Heart left ventricle (tissue), 13 donors: ENCODE results near the gene PHF14.

Experiments used
- POLR2A ChIP-seq, 2 donors: fragments of 450-650 bp; IDR thresholded peaks; one replicate each; pipeline ENCODE4 v1.6.1; 2017; ENCODE audit warnings: antibody characterized with exemption in 2 of 2, mild to moderate bottlenecking in 2 of 2, moderate library complexity in 2 of 2
- TF ChIP-seq, protein P1 (sequence below), 12 donors: fragments of 200-600 bp; sonication (generic) in 4 of 12; IDR thresholded peaks; one replicate each; pipeline versions ENCODE4 v1.5.0 to v1.8.0; 2018 to 2022; ENCODE audit warnings: antibody characterized with exemption in 12 of 12, mild to moderate bottlenecking in 5 of 12
- donor health status: ischemic (EF 13 %, LVEDD 7.1; RV severe dilation, severe dysfunction).
- donor health status: DM: no; HTN: yes; CAD: no.
- donor health status: DM: no; HTN: no; CAD: no.
- donor health status: ischemic (EF 25% LVEDD 6.9; RV normal size, moderate dysfunction).
- donor health status: ischemic (EF 25% LVEDD 5.7; RV mildly dilated, moderate dysfunction).
- donor health status: ischemic (EF 35%, LVEDD 5.7; RV mildly dilated, moderate dysfunction).
- donor health status: nonischemic (EF 11% LVEDD 7.7; RV severe dilation, severe dysfunction).
- donor health status: DM: yes; HTN: yes; CAD: no.
- donor health status: PGD.
- donor health status: ischemic (EF 29% LVEDD 5.4; RV normal size, mild dysfunction).
- donor health status: nonischemic (EF 23%, LVEDD 6.1; RV moderate dilation, normal function).

DNA sequence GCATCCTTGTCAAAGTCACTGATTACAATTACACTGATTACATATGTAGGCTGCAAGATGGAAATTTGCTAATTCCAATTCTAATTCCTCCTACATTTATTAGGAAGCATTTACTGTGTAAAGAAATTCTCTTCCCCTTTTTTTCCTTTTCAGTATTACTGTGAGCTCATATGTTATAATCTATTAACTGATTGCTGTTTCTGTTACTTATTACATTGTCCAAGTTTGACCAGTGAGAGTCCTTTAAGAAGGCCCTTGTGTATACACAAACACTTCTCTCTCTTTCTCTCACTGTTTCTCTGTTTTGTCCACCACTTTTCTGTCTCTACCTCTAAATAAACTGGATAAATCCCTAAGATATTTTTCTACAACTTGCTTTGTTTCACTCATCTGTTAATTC lies 31.5 kb downstream of the PHF14 start:
- TF ChIP-seq, protein P1, sequence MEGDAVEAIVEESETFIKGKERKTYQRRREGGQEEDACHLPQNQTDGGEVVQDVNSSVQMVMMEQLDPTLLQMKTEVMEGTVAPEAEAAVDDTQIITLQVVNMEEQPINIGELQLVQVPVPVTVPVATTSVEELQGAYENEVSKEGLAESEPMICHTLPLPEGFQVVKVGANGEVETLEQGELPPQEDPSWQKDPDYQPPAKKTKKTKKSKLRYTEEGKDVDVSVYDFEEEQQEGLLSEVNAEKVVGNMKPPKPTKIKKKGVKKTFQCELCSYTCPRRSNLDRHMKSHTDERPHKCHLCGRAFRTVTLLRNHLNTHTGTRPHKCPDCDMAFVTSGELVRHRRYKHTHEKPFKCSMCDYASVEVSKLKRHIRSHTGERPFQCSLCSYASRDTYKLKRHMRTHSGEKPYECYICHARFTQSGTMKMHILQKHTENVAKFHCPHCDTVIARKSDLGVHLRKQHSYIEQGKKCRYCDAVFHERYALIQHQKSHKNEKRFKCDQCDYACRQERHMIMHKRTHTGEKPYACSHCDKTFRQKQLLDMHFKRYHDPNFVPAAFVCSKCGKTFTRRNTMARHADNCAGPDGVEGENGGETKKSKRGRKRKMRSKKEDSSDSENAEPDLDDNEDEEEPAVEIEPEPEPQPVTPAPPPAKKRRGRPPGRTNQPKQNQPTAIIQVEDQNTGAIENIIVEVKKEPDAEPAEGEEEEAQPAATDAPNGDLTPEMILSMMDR (IDR thresholded peaks at IDR 0.05), result no peak
- TF ChIP-seq POLR2A (IDR thresholded peaks at IDR 0.05), result no peak
